ENCODE results near the gene KLF1.

DNA sequence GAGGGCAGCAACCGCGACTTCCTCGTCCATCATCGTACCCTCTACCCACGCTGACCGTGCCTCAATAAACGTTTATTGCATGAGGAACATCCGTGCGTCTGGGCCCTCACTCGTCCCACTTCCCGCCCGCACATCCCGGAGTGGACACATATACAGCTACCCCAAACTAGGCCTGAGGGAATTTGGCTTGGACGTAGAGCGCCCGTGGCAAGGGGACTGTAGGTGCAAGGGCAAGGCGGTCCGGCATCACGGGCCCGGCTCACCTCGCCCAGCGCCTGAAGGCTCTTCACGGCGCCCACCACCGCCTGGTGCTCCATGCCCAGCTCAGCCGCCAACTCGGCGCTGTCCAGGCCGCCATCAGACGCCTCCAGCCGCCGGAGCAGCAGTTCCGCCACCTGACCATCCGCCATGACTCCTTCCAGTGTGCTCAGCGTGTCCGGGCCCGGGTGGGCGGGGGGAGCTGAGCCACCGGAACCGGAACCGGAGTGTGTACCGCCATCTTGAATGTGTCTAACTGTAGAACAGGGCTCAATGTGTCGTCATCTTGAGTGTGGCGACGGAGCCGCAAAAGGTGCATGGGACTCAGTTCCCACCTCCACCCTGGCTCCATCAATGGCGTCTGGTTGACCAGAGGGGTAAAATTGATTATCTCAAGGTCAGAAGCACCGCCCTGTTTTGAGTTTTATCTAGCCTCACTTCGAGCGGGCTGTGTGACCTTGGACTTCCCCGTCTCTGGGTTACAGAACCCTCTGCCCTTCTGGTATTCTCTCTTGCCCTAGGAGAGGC lies 46.5 kb upstream of the KLF1 start, which contains the start of gene FARSA:
- TF ChIP-seq MAX (IDR thresholded peaks at IDR 0.05; ENCODE audit: low read depth, low read length) (peak; percentile 78), POLR2A (IDR thresholded peaks at IDR 0.05; ENCODE audit: extremely low read depth, insufficient read length) (peak; percentile 93), MYC (IDR thresholded peaks at IDR 0.05; ENCODE audit: low read depth, low read length) (peak; percentile 92)
- TF ChIP-seq, protein P1, sequence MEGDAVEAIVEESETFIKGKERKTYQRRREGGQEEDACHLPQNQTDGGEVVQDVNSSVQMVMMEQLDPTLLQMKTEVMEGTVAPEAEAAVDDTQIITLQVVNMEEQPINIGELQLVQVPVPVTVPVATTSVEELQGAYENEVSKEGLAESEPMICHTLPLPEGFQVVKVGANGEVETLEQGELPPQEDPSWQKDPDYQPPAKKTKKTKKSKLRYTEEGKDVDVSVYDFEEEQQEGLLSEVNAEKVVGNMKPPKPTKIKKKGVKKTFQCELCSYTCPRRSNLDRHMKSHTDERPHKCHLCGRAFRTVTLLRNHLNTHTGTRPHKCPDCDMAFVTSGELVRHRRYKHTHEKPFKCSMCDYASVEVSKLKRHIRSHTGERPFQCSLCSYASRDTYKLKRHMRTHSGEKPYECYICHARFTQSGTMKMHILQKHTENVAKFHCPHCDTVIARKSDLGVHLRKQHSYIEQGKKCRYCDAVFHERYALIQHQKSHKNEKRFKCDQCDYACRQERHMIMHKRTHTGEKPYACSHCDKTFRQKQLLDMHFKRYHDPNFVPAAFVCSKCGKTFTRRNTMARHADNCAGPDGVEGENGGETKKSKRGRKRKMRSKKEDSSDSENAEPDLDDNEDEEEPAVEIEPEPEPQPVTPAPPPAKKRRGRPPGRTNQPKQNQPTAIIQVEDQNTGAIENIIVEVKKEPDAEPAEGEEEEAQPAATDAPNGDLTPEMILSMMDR (IDR thresholded peaks at IDR 0.05; ENCODE audit: low read depth, low read length) = no peak
